GM12878 (cell line): ENCODE data around the gene SORCS2. TPM values are rescaled to one million over a fixed set of nuclear protein-coding genes. Genes with fewer than 3 reads are reported as not detected.

ENCODE experiments used
- ATAC-seq: fragments of 200-7000 bp; cut with Tn5 transposase; 3 replicates; pipeline ENCODE4 v1.9.1; 2020; ENCODE audit warnings: mild to moderate bottlenecking, moderate library complexity
- BruUV-seq: library from RNA; stranded (reverse); fragments of 400-500 nt; replicated peaks from 2 replicates; lab custom pipeline; 2021; lab: Mats Ljungman, UMichigan
- CTCF ChIA-PET: fragments of 300-600 bp; sonication (Branson Sonifier 250); formaldehyde crosslinking; extraction: SDS; loops from one replicate; lab custom pipeline; 2021; ENCODE audit warnings: inconsistent platforms; lab: Yijun Ruan, JAX
- POLR2A ChIA-PET: fragments of 350-600 bp; formaldehyde crosslinking; extraction: SDS; loops from one replicate; lab custom pipeline; 2021; ENCODE audit warnings: inconsistent platforms; lab: Charles Lee
- RAD21 ChIA-PET: fragments of 300-600 bp; sonication (Branson Sonifier 250); formaldehyde crosslinking; loops from one replicate; lab custom pipeline; 2023; ENCODE audit warnings: antibody characterized with exemption; ENCODE audit not compliant: unreplicated experiment; lab: Charles Lee
- SMC1A ChIA-PET: fragments of 300-600 bp; sonication (Branson Sonifier 250); formaldehyde crosslinking; loops from one replicate; lab custom pipeline; 2023; ENCODE audit not compliant: unreplicated experiment, uncharacterized antibody; lab: Charles Lee
- DNase-seq: peaks from one replicate; pipeline ENCODE4 v3.0.0-alpha.2; 2011; ENCODE audit warnings: low read depth, low spot score
- FAIRE-seq: peaks from 3 replicates; lab custom pipeline; 2011; peaks lifted over from hg19 to GRCh38; lab: Jason Lieb, UNC
- H2AFZ ChIP-seq: 2 replicates; pipeline ENCODE4 v1.6.0; 2011; ENCODE audit warnings: low read depth, low read length, control low read depth; ENCODE audit not compliant: control insufficient read depth
- H3K27ac ChIP-seq: 2 replicates; pipeline ENCODE4 v1.5.1; 2011; ENCODE audit warnings: control low read depth; ENCODE audit not compliant: control insufficient read depth, insufficient read depth
- H3K27me3 ChIP-seq, 2 experiments: replicated peaks in 1 of 2; 2 replicates each; pipeline versions ENCODE4 v1.6.0 to v1.6.1; 2011; ENCODE audit warnings: low read length in 1 of 2; ENCODE audit not compliant: control insufficient read depth in 2 of 2, insufficient read depth in 2 of 2
- H3K36me3 ChIP-seq, 2 experiments: 2 replicates each; pipeline ENCODE4 v1.5.1; 2011; ENCODE audit warnings: low read length in 1 of 2; ENCODE audit not compliant: control insufficient read depth in 2 of 2, insufficient read depth in 2 of 2
- H3K4me1 ChIP-seq: 2 replicates; pipeline ENCODE4 v1.6.1; 2011; ENCODE audit warnings: mild to moderate bottlenecking, low read length, moderate library complexity, mixed read lengths; ENCODE audit not compliant: control insufficient read depth, insufficient read depth
- H3K4me2 ChIP-seq: 2 replicates; pipeline ENCODE4 v1.6.0; 2011; ENCODE audit warnings: control low read depth; ENCODE audit not compliant: control insufficient read depth, insufficient read depth
- H3K4me3 ChIP-seq: fragments of 200-600 bp; sonication (generic); 2 replicates; pipeline ENCODE4 v1.5.1; 2016
- H3K79me2 ChIP-seq: 2 replicates; pipeline ENCODE4 v1.6.0; 2011; ENCODE audit warnings: low read length; ENCODE audit not compliant: control insufficient read depth, insufficient read depth
- H3K9ac ChIP-seq: 2 replicates; pipeline ENCODE4 v1.8.0; 2011; ENCODE audit warnings: low read length, control low read depth, mixed read lengths; ENCODE audit not compliant: control insufficient read depth, insufficient read depth
- H3K9me3 ChIP-seq: replicated peaks from 3 replicates; pipeline ENCODE4 v1.5.1; 2011; ENCODE audit warnings: mild to moderate bottlenecking, low read length; ENCODE audit not compliant: control insufficient read depth, insufficient read depth
- H4K20me1 ChIP-seq: 2 replicates; pipeline ENCODE4 v1.6.0; 2011; ENCODE audit not compliant: control insufficient read depth, insufficient read depth
- CHD2 ChIP-seq: IDR thresholded peaks from 2 replicates; pipeline ENCODE4 v1.6.1; 2011; ENCODE audit warnings: low read depth, low read length, improper control_type of control experiment, borderline replicate concordance
- HCFC1 ChIP-seq: fragments of 150-350 bp; IDR thresholded peaks from 2 replicates; pipeline ENCODE4 v1.6.1; 2014; ENCODE audit warnings: low read length
- KDM1A ChIP-seq: fragments of 200-600 bp; sonication (generic); IDR thresholded peaks from 2 replicates; pipeline ENCODE4 v1.6.1; 2016; ENCODE audit warnings: borderline replicate concordance
- MAX ChIP-seq: IDR thresholded peaks from 2 replicates; pipeline ENCODE4 v1.6.1; 2012; ENCODE audit warnings: low read depth, low read length, improper control_type of control experiment
- ZNF622 ChIP-seq: fragments of 450-650 bp; IDR thresholded peaks from 2 replicates; pipeline ENCODE4 v1.6.1; 2017; ENCODE audit warnings: mild to moderate bottlenecking, inconsistent platforms
- WGBS: methylation state at CpG from one replicate; pipeline ENCODE4 v1.1.6; 2016; ENCODE audit warnings: low lambda C conversion rate; ENCODE audit not compliant: insufficient replicate concordance, insufficient coverage; ENCODE audit errors: missing lambda C conversion rate; 5-methylcytosine and 5-hydroxymethylcytosine counted together
- in situ Hi-C: fragments of 300-500 bp; cut with MboI; formaldehyde crosslinking; loops from 9 replicates; pipeline ENCODE4 v1.14.3; 2018; ENCODE audit warnings: mixed read lengths
- intact Hi-C: fragments of 100-400 bp; cut with micrococcal nuclease; formaldehyde crosslinking; loops from one replicate; pipeline ENCODE4 v1.14.2; 2022; ENCODE audit not compliant: unreplicated experiment
- polyA plus RNA-seq, 11 experiments: library from polyadenylated mRNA; depleted of rRNA in 4 of 11; unstranded in 6 of 11; stranded (reverse) in 5 of 11; fragments of >200 nt; fragmentation: Nextera tagmentation in 4 of 11; fragmentation: Illumina TruSeq in 1 of 11; extraction: Ambion mirVana in 4 of 11; extraction: Trizol in 1 of 11; gene quantifications; 1 replicate in 1 of 11; 2 replicates in 10 of 11; pipeline versions ENCODE4 v1.2.1 to v1.2.3, GENCODE V29; 2011 to 2016; ENCODE audit warnings: inconsistent platforms in 2 of 11, missing spikeins in 2 of 11, low read depth in 1 of 11
- total RNA-seq, 4 experiments: library from RNA; depleted of rRNA in 3 of 4; stranded (reverse); fragments of >200 nt in 3 of 4; fragmentation: Illumina TruSeq in 1 of 4; extraction: Trizol in 1 of 4; gene quantifications; 2 replicates each; pipeline versions ENCODE4 v1.2.1 to v1.2.3, GENCODE V29; 2013 to 2021
- TF ChIP-seq, protein P1 (sequence below): fragments of 450-650 bp; IDR thresholded peaks from 2 replicates; pipeline ENCODE4 v1.6.1; 2017; ENCODE audit warnings: antibody characterized with exemption, mild to moderate bottlenecking, moderate library complexity

SORCS2 gene
- total and polyA plus RNA-seq, 10 of the 15 experiments (the other 5 are each of a cell fraction or from before 2014, with no cell fraction given) = 0.01 to 0.15 (median 0.05) TPM; not detected in 5

GRCh38 chr4:7651461-7651921, 459.2 kb downstream of the SORCS2 start:
- H3K36me3 ChIP-seq = no peaks in the 10 kb centered on the region
- ATAC-seq (no peak), DNase-seq (no peak), FAIRE-seq (no peak)
- H3K27me3 ChIP-seq = no peaks in the 10 kb centered on the region; a peak in 2 of 4 replicates
- H3K79me2 ChIP-seq = no peaks in the 10 kb centered on the region
- H2AFZ ChIP-seq = no peak overlapping the region
- H3K27ac ChIP-seq = no peak overlapping the region
- no peaks in the 10 kb centered on the region for H4K20me1 ChIP-seq
- in situ Hi-C loops (no loop called here), intact Hi-C loops (no loop called here)
- CTCF ChIA-PET = no interaction called here
- RAD21 ChIA-PET = no interaction called here
- BruUV-seq = no TSS peak
- no peak overlapping the region for H3K4me3 ChIP-seq
- no peak for TF ChIP-seq MAX
- no peak for TF ChIP-seq ZNF622
- no peak overlapping the region for H3K4me2 ChIP-seq
- SMC1A ChIA-PET = no interaction called here
- H3K4me1 ChIP-seq = no peaks in the 10 kb centered on the region
- no peaks in the 10 kb centered on the region for H3K9me3 ChIP-seq
- 57% methylated on average over 6 of the region's 8 CpGs for WGBS
- POLR2A ChIA-PET = no interaction called here
- no peak overlapping the region for H3K9ac ChIP-seq

- no peaks in the 10 kb centered on the region for H3K4me1 ChIP-seq
Observed at GRCh38 chr4:7652006-7652405, 459.7 kb downstream of the SORCS2 start.

More at GRCh38 chr4:7652006-7652405, 459.7 kb downstream of the SORCS2 start:
- H3K36me3 ChIP-seq = no peaks in the 10 kb centered on the region
- no peak overlapping the region for H2AFZ ChIP-seq
- intact Hi-C loops = no loop called here
- RAD21 ChIA-PET = no interaction called here
- CTCF ChIA-PET = no interaction called here
- H3K79me2 ChIP-seq = no peaks in the 10 kb centered on the region
- no peak overlapping the region for H3K27ac ChIP-seq
- no peak overlapping the region for H3K4me3 ChIP-seq
- in situ Hi-C loops = no loop called here
- no TSS peak for BruUV-seq
- no peaks in the 10 kb centered on the region for H3K9me3 ChIP-seq
- TF ChIP-seq CHD2 (no peak), HCFC1 (no peak), KDM1A (no peak)
- TF ChIP-seq, protein P1, sequence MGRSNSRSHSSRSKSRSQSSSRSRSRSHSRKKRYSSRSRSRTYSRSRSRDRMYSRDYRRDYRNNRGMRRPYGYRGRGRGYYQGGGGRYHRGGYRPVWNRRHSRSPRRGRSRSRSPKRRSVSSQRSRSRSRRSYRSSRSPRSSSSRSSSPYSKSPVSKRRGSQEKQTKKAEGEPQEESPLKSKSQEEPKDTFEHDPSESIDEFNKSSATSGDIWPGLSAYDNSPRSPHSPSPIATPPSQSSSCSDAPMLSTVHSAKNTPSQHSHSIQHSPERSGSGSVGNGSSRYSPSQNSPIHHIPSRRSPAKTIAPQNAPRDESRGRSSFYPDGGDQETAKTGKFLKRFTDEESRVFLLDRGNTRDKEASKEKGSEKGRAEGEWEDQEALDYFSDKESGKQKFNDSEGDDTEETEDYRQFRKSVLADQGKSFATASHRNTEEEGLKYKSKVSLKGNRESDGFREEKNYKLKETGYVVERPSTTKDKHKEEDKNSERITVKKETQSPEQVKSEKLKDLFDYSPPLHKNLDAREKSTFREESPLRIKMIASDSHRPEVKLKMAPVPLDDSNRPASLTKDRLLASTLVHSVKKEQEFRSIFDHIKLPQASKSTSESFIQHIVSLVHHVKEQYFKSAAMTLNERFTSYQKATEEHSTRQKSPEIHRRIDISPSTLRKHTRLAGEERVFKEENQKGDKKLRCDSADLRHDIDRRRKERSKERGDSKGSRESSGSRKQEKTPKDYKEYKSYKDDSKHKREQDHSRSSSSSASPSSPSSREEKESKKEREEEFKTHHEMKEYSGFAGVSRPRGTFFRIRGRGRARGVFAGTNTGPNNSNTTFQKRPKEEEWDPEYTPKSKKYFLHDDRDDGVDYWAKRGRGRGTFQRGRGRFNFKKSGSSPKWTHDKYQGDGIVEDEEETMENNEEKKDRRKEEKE = no peak
- no peak overlapping the region for H3K4me2 ChIP-seq
- POLR2A ChIA-PET = no interaction called here
- no peak for FAIRE-seq
- H3K27me3 ChIP-seq = no peaks in the 10 kb centered on the region; a peak in 2 of 4 replicates
- SMC1A ChIA-PET = no interaction called here
- H4K20me1 ChIP-seq = no peaks in the 10 kb centered on the region
- DNase-seq = no peak
- no peak overlapping the region for H3K9ac ChIP-seq
- WGBS = 17% methylated on average over 7 of the region's 8 CpGs
- ATAC-seq = no peak
